GM18909 (cell line): ENCODE results near the gene FGR.
"Not testable (repeated sequence)": the region's sequence is repeated elsewhere in the genome, so short reads cannot be mapped to it uniquely, and the experiment has no call there.

ENCODE experiments used
- ATAC-seq: cut with Tn5 transposase; IDR thresholded peaks from one replicate; pipeline ENCODE4 v1.9.1; 2021; ENCODE audit warnings: mild to moderate bottlenecking; ENCODE audit not compliant: unreplicated experiment, poor library complexity

FGR gene

DNA sequence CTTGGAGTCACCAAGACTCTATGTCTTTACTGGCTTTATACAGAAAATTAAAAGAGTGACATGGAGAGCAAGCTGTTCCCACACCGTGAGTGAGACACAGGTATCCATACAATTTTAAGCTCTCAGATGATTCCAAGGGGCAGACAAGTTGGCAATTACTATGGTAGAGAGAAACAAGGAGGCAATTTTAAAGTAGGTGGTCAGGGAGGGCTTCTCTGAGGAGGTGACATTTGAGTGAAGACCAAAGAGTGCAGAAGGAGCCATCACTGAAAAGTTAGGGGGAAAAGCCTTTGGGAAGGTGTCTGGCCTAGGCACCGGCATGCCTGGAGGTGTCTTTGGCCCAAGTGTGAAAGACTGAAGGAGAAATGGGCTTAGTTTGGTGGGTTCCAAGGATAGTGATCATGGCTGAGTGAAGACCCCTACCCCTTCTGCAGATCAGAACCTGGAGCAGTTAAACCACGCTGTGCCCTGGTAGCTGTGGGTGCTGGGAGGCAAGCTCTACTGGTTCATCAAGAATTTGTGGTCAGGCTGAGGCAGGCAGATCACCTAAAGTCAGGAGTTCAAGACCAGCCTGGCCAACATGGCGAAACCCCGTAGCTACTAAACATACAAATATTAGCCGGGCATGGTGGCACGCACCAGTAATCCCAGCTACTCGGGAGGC is 26.6 kb upstream of the FGR start:
- ATAC-seq, result no peak

DNA sequence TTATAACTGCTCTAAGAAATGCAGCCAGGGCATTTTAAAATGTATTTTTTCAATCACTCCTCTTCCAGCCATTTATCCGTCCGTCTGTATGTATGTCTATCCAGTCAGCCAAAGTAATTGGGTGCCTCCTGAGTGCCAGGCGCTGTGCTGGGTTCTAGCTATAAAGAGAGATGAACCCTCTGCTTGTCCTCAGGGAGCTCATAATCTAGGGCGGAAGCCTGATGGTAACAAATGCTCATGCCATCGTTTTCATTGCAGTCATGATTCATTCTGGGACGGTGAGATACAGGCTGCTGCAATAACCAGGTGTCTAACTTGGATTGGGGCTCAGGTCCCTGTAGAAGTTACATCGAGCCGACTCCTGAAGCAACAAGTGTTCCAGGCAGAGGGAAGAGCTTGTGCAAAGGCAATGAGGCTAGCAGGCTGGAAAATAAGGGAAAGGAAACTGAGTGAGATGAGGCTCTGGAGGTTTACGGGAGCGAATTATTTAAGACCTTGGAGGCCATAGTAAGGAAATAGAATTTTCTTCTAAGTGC is 25.4 kb upstream of the FGR start:
- ATAC-seq, result no peak

DNA sequence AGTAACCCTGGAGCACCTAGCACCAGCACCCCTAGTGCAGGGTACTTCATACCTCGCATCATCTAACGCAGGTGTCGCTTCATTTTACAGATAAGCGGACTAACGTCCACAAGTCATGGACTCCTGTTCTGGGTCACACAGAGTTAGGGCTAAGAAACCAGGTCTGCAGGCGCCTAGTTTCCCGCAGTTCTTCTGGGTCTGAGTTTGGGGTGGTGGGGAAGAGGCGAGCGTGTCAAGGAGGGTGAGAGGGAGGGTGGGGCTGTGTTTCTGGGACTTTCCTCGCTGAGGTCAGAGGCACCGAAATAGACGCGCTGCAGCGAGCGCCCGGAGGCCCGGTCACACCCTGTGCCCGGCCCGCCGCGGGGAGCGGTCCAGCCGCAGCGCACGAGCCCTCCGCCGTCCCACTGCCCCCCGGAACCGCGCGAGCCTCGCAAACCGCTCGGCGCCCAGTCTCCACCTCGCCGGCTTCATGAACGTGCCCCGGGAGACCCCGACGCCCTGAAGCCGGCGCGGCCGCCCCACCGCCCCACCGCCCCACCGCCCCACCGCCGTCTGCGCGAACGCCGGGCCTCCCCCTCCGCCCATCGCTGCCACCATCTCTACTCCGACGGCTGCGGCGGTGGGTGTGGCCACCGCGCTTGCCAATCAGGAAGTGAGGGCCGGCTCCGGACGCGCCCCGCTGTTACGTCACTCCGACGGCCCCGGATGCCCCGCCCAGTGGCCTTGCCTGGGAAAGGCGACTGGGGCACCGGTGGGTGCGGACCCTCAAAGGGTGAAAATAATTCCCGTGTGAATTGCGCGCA is 24.7 kb upstream of the FGR start:
- peak; percentile 72 for ATAC-seq

DNA sequence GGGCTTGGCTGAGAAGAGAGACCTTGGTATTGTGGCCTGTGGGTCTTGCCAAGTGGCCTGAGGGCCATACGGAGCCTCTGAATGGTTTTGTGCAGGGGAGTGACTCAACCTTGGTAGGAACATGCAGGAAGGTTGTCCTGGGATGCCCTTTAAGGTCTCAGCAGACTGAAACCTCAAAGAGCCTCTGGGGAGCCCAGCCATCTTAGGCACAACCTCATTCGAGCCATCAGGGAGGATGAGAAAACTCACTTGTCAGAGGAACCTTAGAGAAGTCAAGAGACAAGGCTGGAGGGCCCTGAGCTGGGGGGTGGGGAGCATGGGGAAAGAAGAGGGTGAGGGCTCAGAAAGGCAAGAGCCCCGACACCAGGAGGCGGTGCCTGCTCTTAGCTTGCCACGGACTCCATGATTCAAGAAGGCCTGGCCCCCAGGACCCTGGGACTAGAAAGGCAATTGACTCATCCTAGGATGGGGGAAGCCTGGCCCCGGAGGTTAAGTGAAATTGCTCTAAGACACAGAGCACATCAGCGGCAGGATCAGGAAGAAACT is 24.0 kb upstream of the FGR start:
- ATAC-seq, result peak; percentile 14

DNA sequence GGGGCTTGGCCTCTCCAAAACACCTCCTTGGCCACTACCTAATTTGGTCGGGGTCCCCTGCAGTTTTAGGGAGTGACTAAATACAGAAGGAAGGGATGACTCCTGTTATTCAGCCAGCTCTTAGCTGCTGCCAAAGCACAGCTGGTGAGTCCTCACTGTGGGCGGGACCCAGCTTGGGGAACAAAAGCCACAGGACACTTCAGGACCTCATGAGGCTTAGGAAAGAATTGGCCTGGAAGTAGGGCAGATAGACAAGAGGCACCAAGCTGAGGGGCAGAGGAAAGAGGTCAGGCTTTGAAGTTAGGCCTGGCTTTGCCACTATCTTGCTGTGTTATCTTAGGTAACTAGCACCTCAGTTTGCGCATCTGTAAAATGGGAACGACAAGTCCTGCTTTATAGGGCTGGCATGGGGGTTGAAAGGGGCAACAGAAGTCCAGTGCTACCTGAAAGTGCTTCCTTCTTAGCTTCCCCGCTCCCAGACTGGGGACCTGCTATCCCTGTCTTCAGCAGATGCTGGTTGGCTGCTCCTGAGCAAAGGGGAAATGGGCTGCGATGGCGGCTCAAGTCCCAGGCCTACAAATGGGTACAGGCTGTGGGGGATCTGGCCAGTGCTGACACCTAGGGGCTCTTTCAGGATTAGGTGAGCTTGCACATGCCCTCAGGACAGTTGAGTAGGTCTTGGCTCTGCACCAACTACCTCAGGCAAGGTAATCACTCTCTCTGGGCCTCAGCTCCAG is 21.3 kb upstream of the FGR start:
- no peak for ATAC-seq

DNA sequence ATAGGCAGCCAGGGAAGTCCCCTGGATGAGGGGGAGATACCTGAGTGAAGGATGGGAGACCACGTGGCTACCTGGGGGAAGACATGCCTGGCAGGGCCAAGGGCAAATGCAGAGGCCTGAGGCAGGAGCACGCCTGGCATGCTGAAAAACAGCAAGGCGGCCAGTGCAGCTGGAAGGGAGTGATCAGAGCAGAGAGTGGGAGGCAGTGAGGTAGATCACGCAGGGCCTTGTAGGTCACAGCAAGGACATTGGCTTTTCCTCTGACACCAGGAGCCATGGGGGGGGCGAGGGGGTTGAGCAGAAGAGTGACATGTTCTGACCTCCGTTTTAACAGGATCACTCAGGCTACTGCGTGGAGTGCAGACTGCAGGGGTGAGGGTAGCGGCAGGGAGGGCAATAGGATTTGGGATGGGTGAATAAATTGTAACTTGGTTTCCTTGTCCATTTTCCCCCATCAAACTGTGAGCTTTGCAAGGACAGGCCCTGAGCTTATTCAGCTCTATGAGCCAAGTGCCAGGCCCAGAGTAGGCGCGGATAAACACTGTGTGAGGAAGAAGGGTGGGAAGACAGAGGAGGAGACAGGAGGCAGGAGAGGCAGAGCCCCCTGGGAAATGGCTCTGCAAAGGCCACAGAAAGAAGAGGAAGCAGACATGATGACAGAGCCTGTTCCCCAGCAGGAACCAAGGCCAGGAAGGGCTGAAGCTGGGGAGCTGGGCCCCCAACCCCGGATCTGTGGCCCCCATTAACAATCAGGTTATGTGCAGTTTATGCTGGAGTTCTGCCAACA is 20.4 kb upstream of the FGR start:
- ATAC-seq, result no peak

DNA sequence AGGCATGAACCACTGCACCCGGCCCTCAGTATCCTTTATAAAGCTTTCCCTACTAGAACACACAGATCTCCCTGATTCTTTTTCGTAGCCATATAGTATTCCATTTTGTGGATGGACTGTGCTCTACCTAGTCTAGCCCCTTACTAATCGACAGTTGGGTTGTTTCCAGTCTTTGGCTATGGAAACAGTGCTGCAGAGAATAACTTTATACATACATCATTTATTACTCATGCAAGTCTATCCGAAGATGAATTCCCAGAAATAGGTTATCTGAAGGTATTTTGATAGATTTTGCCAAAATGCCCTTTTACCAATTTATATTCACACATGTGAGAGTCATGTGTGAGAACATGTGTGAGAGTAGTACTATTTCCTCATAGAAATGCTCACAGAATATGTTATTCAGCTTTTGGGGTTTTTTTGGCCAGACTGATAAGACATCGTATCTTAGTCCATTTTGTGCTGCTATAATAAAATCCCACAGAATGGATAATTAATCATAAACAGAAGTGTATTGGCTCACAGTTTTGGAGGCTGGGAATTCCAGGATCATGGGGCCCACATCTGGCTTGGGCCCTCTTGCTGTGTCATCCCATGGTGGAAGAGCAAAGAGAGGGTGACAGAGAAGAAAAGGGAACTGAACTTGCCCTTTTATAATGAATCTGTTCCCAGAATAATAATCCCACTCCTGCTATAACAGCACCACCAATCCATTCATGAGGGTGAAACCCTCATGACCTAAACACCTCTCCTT is 17.3 kb upstream of the FGR start:
- ATAC-seq, result no peak

DNA sequence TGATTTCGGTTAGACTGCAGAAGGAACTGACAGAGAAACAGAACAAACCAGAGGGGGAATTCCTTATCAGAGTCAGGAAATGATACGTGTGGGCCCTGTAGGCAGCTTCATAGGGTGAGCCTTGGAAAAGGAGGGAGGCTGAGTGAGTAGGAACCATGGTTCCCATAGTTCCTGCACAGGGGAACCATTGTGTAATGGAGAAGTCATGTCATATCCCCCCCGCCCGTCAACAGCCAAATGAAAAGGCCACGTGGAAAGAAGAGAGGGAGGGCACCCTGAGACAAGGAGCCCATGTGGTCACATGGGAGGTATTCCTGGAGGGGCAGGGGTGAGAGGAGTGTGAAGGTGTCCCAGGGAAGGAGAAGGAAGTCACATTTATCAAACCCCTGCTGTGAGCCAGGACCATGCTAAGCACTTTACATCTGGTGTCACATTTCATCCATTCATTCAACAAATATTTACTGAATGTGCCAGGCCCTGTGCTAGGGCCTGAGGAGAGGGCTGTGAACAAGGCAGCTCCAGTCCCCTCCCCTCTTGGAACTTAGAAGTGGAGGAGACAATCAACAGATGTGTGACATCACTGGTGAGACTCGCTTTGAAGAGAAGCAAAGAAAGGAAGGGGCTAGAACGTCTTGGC is 15.7 kb upstream of the FGR start:
- ATAC-seq, result no peak

DNA sequence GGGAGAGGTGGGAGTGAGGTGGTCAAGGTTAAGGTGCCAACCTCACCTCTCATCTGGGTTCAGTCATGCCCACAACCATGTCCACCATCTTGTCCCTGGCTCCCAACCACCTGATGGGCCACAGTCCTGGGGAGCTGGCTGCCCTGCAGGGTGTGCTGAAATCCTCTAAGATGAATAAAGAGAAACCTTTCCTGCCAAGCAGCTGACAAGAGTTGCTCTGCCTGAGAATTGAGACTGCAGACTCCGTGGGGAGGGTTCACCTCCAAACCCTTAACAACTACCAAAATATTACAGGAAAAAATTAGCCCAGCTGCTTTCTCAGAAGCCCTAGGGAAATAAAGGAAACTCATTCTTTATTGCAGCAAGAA is 15.2 kb upstream of the FGR start:
- ATAC-seq, result no peak

DNA sequence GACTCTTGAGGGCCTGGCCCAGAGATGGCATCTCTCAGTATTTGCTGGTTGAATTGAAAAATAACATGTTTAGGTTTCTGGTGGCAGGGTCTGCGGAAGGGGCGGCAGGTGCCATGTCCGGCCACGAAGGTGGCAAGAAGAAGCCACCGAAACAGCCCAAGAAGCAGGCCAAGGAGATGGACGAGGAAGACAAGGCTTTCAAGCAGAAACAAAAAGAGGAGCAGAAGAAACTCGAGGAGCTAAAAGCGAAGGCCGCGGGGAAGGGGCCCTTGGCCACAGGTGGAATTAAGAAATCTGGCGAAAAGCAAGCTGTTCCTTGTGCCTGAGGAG is 14.3 kb upstream of the FGR start:
- no peak for ATAC-seq

DNA sequence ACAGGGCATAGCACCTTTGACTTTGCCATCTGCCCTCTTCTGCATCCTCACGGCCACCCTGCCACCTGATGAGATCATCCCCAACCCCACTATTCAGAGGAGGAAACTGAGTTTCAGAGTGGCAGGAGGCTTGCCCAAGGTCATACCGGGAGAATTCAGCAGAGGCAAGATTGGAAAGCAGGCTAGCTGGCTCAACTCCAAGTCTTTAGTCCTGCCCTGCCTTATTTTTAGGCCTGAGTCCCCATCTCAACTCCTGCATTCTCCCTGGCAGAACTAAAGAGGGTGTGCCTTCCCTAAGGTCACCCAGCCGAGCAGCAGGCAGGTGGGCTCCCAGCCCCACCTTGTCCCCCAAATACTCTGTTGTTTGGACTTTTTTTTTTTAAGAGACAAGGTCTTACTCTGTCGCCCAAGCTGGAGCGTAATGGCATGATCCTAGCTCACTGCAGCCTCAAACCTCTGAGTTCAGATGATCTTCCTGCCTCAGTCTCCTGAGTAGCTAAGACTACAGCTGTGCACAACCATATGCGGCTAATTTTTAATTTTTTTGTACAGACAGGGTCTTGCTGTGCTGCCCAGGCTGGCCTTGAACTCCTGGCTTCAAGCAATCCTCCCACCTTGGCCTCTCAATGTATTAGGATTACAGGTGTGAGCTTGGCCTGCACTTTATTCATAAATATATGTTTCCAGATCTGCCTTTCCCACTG is 13.8 kb upstream of the FGR start:
- ATAC-seq, result no peak

DNA sequence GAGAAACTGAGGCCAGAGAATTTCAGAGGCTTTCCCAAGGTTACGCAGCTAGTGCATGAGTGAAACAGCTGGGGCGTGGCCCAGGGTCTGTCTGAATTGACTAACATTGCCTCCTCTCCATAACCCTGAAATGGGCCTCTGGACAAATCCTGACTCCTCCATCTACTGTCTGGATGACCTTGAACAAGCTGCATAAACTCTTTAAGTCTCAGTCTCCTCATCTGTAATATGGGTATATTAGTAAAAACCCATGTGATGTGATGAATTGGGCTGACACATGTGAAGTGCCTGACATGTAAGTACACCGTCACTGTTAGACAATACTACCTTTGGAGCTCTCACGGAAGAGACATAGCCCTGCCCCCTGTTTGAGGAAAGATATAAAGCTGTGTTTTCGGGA is 12.3 kb upstream of the FGR start:
- ATAC-seq, result no peak

DNA sequence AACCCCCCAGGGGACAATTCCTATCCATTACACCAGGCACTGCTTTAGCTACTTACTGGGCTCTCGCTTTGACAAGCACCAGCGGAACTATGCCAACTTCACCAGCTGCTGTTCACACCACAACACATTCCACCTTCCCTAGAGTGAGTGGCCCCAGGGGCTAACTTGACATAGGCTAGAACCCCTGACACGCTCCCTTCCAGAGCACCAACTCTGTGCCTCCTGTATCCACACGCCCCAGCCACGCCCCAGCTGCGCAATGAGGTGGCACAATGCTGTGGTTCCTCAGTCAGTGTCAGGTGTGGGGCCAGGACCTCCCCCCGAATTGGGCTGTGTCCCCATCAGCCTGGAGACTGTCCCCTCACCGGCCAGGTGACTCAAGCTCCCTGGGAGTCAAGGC is 11.7 kb upstream of the FGR start:
- ATAC-seq, result no peak

DNA sequence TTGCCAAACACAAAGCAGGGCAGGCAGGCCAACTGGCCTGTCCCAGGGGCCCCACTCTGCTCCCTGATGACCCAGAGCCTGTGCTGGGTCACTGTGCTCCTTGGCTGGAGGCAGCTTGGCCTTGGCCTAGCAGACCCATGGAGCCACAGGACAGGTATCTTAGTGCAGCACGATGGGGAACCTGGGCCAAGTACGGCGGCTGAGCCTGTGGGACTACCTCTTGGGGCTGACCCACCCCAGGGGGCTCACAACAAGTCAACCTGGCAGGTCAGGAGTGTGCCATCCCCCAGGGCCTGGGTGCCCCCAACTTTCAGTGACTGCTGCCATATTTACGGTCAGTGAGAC is 10.1 kb upstream of the FGR start:
- no peak for ATAC-seq

DNA sequence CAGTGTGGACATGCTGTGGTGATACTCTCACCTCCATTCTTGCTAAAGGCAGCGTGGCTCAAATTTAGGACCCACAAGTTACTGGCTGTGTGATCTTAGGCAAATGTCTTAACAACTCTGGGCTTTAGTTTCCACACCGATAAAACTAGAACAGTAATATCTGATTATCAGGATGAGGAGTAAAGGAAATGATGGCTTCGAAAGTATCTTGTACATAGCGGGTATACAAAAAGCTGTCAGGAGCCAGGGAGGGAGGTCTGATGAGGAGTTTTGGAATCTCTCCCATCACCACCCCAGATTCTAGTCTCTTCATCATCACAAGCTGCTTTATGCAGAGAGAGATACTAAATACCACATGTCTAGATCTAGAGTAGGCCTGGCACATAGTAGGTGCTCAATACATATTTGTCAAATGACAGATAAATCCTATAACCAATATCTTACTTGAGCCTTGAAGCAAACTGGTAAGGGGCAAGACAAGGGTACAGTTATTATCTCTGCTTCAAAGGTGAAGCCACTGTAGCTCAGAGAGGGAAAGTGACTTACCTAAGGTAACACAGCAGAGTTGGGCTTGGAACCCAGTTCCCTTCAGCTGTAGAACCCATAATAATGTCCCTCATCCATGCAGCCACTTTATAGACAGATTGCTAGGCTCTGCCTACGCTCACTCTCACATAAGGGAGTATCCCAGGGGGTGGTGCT is 9.5 kb upstream of the FGR start:
- no peak for ATAC-seq

DNA sequence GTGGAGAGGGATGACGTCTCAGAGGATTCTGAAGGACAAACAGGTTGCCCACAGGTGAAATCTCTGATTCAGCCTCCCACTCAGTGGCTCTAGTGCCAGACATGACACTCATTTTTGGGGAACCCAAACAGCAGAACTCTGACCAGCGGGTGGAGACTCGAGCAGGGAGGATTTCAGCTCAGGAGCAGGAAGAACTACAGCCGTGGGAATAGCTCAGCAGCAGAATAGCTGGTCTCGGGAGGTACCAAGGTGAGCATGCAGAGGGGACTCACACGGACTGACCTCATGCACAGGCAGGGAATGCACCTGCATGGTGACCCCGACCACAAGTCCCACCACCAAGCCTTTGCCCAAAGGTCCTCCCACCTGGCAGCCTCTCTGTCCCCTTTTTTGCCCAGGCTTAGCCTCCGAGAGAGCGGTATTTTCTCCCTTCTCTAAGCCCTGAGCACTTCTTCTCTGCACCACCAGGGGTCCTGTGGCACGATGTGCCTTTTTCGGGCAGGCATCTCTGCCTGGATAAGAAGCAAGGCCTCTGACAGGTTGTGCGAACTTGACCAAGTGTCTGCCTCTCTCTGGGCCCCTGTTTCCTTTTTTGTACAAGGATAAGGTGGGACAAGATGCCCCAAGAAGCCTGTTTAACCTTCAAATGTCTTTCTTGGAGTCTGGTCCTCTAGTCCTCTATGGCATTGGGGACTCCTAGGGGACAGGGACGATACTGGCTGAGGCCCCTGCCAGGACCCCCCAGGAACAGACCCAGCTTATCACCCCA is 8.8 kb upstream of the FGR start:
- ATAC-seq, result no peak

DNA sequence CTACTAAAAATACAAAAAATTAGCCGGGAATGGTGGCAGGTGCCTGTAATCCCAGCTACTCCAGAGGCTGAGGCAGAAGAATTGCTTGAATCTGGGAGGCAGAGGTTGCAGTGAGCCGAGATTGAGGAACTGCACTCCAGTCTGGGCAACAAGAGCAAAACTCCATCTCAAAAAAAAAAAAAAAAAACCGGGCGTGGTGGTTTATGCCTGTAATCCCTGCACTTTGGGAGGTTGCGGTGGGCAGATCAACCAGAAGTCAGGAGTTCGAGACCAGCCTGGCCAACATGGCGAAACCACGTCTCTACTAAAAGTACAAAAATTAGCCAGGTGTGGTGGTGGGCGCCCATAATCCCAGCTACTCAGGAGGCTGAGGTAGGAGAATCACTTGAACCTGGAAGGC is 5.5 kb upstream of the FGR start:
- not testable (repeated sequence) for ATAC-seq
